SK-N-SH treated with all-trans-retinoic acid at 6 μM for 48 hours (cell line): Measurements from ENCODE around the gene RASA2.

Experiments used
- ATAC-seq: fragments of 200-7000 bp; cut with Tn5 transposase; 3 replicates; pipeline ENCODE4 v1.9.1; 2020; ENCODE audit warnings: mild to moderate bottlenecking, moderate library complexity
- ARNTL ChIP-seq: fragments of 450-650 bp; formaldehyde crosslinking; IDR thresholded peaks from 2 replicates; pipeline ENCODE4 v1.5.0; 2020; ENCODE audit warnings: low read depth, mild to moderate bottlenecking, moderate library complexity, borderline replicate concordance
- BACH2 ChIP-seq: fragments of 250-450 bp; sonication (Bioruptor Pico); IDR thresholded peaks from 2 replicates; pipeline ENCODE4 v1.9.0; 2021; ENCODE audit warnings: mild to moderate bottlenecking, borderline replicate concordance
- CSDC2 ChIP-seq: fragments of 250-450 bp; sonication (Bioruptor Pico); IDR thresholded peaks from 2 replicates; pipeline ENCODE4 v1.5.0; 2020; ENCODE audit warnings: mild to moderate bottlenecking, moderate library complexity
- CSRNP3 ChIP-seq: fragments of 250-450 bp; sonication (Bioruptor Pico); IDR thresholded peaks from 2 replicates; pipeline ENCODE4 v1.5.1; 2021; ENCODE audit warnings: mild to moderate bottlenecking, moderate library complexity
- ESRRG ChIP-seq: fragments of 250-450 bp; sonication (Bioruptor Pico); IDR thresholded peaks from 2 replicates; pipeline ENCODE4 v1.6.1; 2021; ENCODE audit warnings: mild to moderate bottlenecking
- GLIS3 ChIP-seq: fragments of 250-450 bp; sonication (Bioruptor Pico); IDR thresholded peaks from 2 replicates; pipeline ENCODE4 v1.5.0; 2020; ENCODE audit warnings: mild to moderate bottlenecking, moderate library complexity
- ISL1 ChIP-seq: fragments of 250-450 bp; sonication (Bioruptor Pico); IDR thresholded peaks from 2 replicates; pipeline ENCODE4 v2.1.2; 2022; ENCODE audit warnings: mild to moderate bottlenecking, moderate library complexity
- OSR1 ChIP-seq: fragments of 250-450 bp; sonication (Bioruptor Pico); IDR thresholded peaks from 2 replicates; pipeline ENCODE4 v1.8.0; 2022; ENCODE audit warnings: moderate library complexity, mild to moderate bottlenecking, inconsistent platforms
- PATZ1 ChIP-seq: fragments of 250-450 bp; sonication (Bioruptor Pico); IDR thresholded peaks from 2 replicates; pipeline ENCODE4 v1.8.0; 2020; ENCODE audit warnings: mild to moderate bottlenecking, moderate library complexity, borderline replicate concordance
- POU6F1 ChIP-seq: fragments of 250-450 bp; sonication (Bioruptor Pico); IDR thresholded peaks from 2 replicates; pipeline ENCODE4 v1.8.0; 2021; ENCODE audit warnings: low read depth, mild to moderate bottlenecking, moderate library complexity, borderline replicate concordance
- PPARA ChIP-seq: fragments of 250-450 bp; sonication (Bioruptor Pico); IDR thresholded peaks from 2 replicates; pipeline ENCODE4 v1.5.0; 2020; ENCODE audit warnings: mild to moderate bottlenecking, borderline replicate concordance
- RARB ChIP-seq: fragments of 250-450 bp; sonication (Bioruptor Pico); IDR thresholded peaks from 2 replicates; pipeline ENCODE4 v1.8.0; 2021; ENCODE audit warnings: mild to moderate bottlenecking, moderate library complexity
- SNAI2 ChIP-seq: fragments of 250-450 bp; sonication (Bioruptor Pico); IDR thresholded peaks from 2 replicates; pipeline ENCODE4 v1.5.0; 2020; ENCODE audit warnings: mild to moderate bottlenecking, moderate library complexity
- TCF4 ChIP-seq: fragments of 250-450 bp; sonication (Bioruptor Pico); IDR thresholded peaks from 2 replicates; pipeline ENCODE4 v1.8.0; 2021; ENCODE audit warnings: mild to moderate bottlenecking, moderate library complexity, borderline replicate concordance
- TOX ChIP-seq: fragments of 250-450 bp; sonication (Bioruptor Pico); IDR thresholded peaks from 2 replicates; pipeline ENCODE4 v1.8.0; 2021; ENCODE audit warnings: mild to moderate bottlenecking, moderate library complexity, borderline replicate concordance
- TSHZ2 ChIP-seq: fragments of 250-450 bp; sonication (Bioruptor Pico); IDR thresholded peaks from 2 replicates; pipeline ENCODE4 v1.5.0; 2020; ENCODE audit warnings: mild to moderate bottlenecking, moderate library complexity
- ZC3H10 ChIP-seq: fragments of 250-450 bp; sonication (Bioruptor Pico); IDR thresholded peaks from 2 replicates; pipeline ENCODE4 v1.5.1; 2021; ENCODE audit warnings: mild to moderate bottlenecking, moderate library complexity
- ZFP3 ChIP-seq: fragments of 250-450 bp; sonication (Bioruptor Pico); IDR thresholded peaks from 2 replicates; pipeline ENCODE4 v1.5.0; 2020; ENCODE audit warnings: mild to moderate bottlenecking, moderate library complexity
- ZFP30 ChIP-seq: fragments of 450-650 bp; formaldehyde crosslinking; IDR thresholded peaks from 2 replicates; pipeline ENCODE4 v1.5.0; 2022; ENCODE audit warnings: mild to moderate bottlenecking, moderate library complexity
- ZNF565 ChIP-seq: fragments of 450-650 bp; formaldehyde crosslinking; conservative IDR thresholded peaks from 2 replicates; pipeline ENCODE4 v1.5.0; 2020; ENCODE audit warnings: low read depth, mild to moderate bottlenecking, moderate library complexity
- ZNF70 ChIP-seq: fragments of 450-650 bp; formaldehyde crosslinking; IDR thresholded peaks from 2 replicates; pipeline ENCODE4 v1.5.0; 2020; ENCODE audit warnings: mild to moderate bottlenecking, moderate library complexity
- ZNF8 ChIP-seq: fragments of 450-650 bp; formaldehyde crosslinking; IDR thresholded peaks from 2 replicates; pipeline ENCODE4 v1.5.0; 2020; ENCODE audit warnings: mild to moderate bottlenecking, moderate library complexity

RASA2 gene

GRCh38 chr3:141653847-141654246 lies 167.0 kb downstream of the RASA2 start (continued):
- TF ChIP-seq TSHZ2 (no peak), OSR1 (CRISPR knock-in tag) (no peak), TOX (CRISPR knock-in tag) (no peak), ZC3H10 (CRISPR knock-in tag) (no peak), ZNF70 (CRISPR knock-in tag) (no peak), ZFP30 (no peak), CSDC2 (CRISPR knock-in tag) (no peak), ISL1 (CRISPR knock-in tag) (no peak), TCF4 (CRISPR knock-in tag) (no peak), SNAI2 (CRISPR knock-in tag) (no peak), BACH2 (CRISPR knock-in tag) (no peak), ZNF8 (CRISPR knock-in tag) (no peak)

GRCh38 chr3:141655801-141656200 lies 169.0 kb downstream of the RASA2 start:
- ATAC-seq: no peak
- TF ChIP-seq ZFP3 (CRISPR knock-in tag) (no peak), ZC3H10 (CRISPR knock-in tag) (no peak), ARNTL (CRISPR knock-in tag) (no peak)
- TF ChIP-seq, all 23 proteins: peak for 0

GRCh38 chr3:141656771-141657170 lies 169.9 kb downstream of the RASA2 start:
- no peak for ATAC-seq
- TF ChIP-seq BACH2 (CRISPR knock-in tag): no peak
- TF ChIP-seq ZNF8 (CRISPR knock-in tag): no peak
- no peak for TF ChIP-seq GLIS3 (CRISPR knock-in tag)
- TF ChIP-seq ESRRG: no peak
- TF ChIP-seq TCF4 (CRISPR knock-in tag): no peak
- no peak for TF ChIP-seq ZNF565 (CRISPR knock-in tag)
- no peak for TF ChIP-seq PPARA (CRISPR knock-in tag)
- TF ChIP-seq OSR1 (CRISPR knock-in tag): no peak
- TF ChIP-seq ZNF70 (CRISPR knock-in tag): no peak
- no peak for TF ChIP-seq SNAI2 (CRISPR knock-in tag)

- TF ChIP-seq ESRRG: no peak
- TF ChIP-seq CSRNP3 (CRISPR knock-in tag): no peak
- no peak for TF ChIP-seq RARB
- TF ChIP-seq TOX (CRISPR knock-in tag): no peak
- TF ChIP-seq SNAI2 (CRISPR knock-in tag): no peak
- TF ChIP-seq ZFP3 (CRISPR knock-in tag): no peak
- no peak for TF ChIP-seq OSR1 (CRISPR knock-in tag)
- TF ChIP-seq ZNF8 (CRISPR knock-in tag): no peak
- no peak for TF ChIP-seq PATZ1
- no peak for TF ChIP-seq POU6F1 (CRISPR knock-in tag)
- no peak for TF ChIP-seq ISL1 (CRISPR knock-in tag)
- TF ChIP-seq TCF4 (CRISPR knock-in tag): no peak
- no peak for TF ChIP-seq ZNF565 (CRISPR knock-in tag)
- TF ChIP-seq, all 23 proteins: peak for 0
- no peak for ATAC-seq
Observed at GRCh38 chr3:141657516-141657915, 170.7 kb downstream of the RASA2 start.
